HK-2 (cell line): Measurements from ENCODE around the gene GOLGA8O.
"Not testable (repeated sequence)": the region's sequence is repeated elsewhere in the genome, so short reads cannot be mapped to it uniquely, and the experiment has no call there.

ENCODE experiments used
- DNase-seq: peaks from one replicate; pipeline ENCODE4 v3.0.0-alpha.2; 2018; ENCODE audit not compliant: unreplicated experiment

GOLGA8O gene, protein sequence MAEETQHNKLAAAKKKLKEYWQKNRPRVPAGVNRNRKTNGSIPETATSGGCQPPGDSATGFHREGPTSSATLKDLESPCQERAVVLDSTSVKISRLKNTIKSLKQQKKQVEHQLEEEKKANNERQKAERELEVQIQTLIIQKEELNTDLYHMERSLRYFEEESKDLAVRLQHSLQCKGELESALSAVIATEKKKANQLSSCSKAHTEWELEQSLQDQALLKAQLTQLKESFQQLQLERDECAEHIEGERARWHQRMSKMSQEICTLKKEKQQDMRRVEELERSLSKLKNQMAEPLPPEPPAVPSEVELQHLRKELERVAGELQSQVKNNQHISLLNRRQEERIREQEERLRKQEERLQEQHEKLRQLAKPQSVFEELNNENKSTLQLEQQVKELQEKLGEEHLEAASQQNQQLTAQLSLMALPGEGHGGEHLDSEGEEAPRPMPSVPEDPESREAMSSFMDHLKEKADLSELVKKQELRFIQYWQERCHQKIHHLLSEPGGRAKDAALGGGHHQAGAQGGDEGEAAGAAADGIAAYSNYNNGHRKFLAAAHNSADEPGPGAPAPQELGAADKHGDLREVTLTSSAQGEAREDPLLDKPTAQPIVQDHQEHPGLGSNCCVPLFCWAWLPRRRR

GRCh38 chr15:32455534-32455933, at the start of gene GOLGA8O:
TSS of gene GOLGA8O (minus strand) at chr15:32455634. CDS start at chr15:32455536, 98 bp downstream.
- not testable (repeated sequence) for DNase-seq

DNA sequence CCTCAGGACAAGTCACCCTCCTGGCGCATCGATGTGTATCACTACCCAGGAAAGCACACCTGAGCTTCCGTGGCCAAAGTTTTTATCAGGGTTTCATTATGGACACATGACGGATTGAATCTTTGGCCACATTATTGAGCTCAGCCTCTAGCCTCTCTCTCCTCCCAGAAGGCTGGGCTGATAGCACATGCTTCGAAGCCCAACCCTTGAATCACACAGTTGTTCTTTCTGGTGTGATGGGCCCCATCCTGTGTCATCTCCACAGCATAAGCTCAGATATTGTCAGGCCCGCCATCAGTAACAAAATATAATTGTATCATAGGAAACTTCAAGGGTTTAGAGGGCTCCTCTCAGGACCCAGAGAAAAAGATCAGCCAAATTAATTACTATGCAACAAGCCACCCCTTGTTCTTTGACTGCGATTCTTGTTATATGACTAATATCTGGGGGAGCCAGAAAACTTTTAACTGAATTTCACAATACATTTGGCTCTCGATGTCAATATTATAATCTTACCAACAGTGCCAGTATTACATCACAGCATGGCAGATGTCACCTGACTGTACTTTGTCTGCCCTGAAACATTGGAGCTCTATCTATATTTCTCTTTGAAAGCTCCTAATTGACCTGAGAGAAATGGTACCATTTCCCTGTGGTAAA, 48.8 kb upstream of the GOLGA8O start:
- DNase-seq: not testable (repeated sequence)

DNA sequence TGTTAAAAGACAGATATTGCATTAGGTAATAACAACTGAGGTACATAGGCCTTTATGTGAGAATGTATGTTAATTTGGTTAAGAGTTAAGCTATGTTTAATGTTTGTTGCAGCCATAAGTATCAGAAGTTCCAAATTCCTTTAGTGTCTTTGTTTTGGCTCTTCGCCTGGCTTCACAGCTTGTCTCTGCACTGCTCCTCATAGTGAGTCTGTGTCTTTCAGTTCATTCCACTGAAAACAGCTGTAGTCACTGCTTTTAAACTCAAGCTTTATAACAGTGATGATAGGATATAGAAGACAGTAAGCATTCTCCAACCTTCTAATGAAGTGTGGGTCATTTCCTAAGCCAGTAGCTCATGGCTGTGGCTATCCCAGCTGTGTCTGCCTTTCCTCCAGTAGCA, 47.5 kb upstream of the GOLGA8O start:
- DNase-seq: not testable (repeated sequence)

GRCh38 chr15:32492768-32493167, 37.3 kb upstream of the GOLGA8O start:
- not testable (repeated sequence) for DNase-seq

GRCh38 chr15:32486474-32486873, 31.0 kb upstream of the GOLGA8O start:
- DNase-seq: not testable (repeated sequence)

- DNase-seq: not testable (repeated sequence)
Measured at GRCh38 chr15:32483377-32483776, 27.9 kb upstream of the GOLGA8O start.

DNA sequence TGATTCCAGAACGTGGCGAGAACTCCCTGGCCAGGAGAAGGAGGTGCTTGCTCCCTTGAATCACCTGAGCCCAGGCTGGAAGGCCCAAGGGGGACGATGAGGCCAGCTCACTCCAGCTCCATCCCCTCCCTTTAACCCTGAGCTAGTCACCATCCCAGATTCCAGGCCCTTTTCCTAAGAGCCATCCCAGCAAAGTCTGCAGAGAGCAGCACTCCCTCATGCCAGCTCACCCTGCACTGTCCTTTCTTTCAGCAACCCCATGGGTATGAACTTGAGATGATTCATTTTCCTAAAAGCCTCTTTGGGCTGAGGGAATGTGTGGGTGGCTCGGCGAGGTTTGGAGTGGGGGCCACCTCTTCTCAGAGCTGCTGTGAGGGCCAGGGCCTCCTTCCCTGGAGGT, 26.2 kb upstream of the GOLGA8O start:
- not testable (repeated sequence) for DNase-seq

DNA sequence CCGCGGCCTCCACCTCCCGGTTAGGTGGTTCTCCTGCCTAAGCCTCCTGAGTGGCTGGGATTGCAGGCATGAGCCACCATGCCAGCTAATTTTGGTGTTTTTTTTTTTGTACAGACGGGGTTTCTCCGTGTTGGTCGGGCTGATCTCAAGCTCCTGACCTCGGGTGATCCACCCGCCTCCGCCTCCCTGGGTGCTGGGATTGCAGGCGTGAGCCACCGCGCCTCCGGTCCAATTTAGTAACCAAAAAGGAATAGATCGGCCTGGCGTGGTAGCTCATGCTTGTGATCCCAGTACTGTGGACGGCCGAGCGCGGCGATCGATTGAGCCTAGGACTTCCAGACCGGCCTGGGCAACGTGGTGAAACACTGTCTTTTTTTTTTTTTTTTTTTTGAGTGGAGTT, 12.6 kb upstream of the GOLGA8O start:
- not testable (repeated sequence) for DNase-seq

GRCh38 chr15:32440445-32440977, 14.9 kb downstream of the GOLGA8O start:
- DNase-seq: not testable (repeated sequence)

DNA sequence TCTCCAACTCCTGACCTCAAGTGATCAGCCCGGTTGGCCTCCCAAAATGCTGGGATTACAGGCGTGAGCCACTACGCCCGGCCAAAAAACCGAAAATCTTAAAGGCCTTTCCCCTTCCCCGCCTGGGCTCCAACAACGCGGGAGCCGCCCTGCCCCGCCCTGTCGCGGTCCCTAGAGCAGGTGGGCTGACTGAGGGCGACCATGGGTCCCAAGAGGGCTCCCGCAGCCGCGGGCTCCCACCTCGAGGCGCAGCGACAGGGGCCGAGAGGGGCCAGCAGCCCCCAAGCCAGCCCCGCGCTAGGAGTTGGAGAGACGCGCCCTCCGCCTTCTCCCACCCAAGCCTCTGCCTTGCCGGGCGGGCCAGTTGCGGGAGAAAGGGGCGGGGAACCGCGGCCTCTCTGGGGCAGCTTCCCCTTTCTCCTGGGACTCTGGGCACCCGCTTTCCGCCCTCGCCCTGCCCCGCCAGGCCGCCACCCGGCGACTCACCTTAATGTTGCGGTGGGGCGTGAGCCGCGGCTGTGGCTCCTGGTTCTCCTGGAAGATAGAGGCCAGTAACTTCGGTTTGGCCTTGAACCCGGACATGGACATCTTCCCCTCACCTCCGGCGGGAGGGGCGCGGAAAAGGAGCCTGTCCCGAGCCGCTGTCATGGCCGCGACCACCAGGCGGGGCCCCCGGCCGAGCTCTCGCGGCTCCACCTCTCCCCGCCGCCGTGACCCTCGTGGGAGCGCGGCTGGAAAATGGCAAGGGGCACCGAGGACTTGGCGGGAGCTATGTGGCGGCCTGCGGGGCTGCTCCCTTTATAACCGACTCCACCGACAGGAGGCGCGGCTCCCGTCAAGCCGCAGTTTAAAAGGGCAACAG, 21.1 kb downstream of the GOLGA8O start:
- not testable (repeated sequence) for DNase-seq

DNA sequence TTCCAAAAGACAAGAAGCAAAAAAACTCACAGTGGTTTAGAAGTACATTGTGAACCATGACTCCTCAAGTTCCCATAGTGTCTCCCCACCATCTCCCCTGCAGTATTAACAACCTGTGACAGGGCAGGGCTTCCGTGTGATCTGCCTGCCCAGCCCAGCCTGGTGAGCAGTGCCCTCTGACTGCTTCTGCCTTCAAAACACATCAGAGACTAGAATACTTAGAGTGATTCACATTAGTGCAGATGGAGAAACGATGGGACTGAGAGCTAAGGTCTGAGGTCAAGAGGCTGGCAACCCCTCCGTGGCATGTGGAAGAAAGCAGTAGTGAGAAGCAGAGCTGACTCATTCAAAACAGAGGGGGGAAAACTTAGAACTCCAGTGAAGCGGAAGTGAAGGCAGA, 27.8 kb downstream of the GOLGA8O start:
- DNase-seq: not testable (repeated sequence)

DNA sequence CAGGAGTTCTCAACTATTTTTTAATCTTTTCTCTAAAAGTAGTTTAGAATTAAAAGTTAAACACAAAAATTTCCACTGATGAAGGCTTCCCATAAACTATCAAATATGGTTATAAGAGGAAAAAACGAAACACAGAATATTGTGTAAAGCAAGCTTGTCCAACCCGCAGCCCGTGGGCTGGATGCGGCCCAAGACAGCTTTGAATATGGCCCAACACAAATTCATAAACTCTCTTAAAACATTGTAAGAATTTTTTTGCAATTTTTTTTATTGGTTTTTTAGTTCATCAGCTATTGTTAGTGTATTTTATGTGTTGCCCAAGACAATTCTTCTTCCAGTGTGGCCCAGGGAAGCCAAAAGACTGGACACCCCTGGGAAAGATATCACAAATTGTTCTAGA, 28.9 kb downstream of the GOLGA8O start:
- DNase-seq: not testable (repeated sequence)

GRCh38 chr15:32407903-32408302, 47.5 kb downstream of the GOLGA8O start:
- DNase-seq: not testable (repeated sequence)

DNA sequence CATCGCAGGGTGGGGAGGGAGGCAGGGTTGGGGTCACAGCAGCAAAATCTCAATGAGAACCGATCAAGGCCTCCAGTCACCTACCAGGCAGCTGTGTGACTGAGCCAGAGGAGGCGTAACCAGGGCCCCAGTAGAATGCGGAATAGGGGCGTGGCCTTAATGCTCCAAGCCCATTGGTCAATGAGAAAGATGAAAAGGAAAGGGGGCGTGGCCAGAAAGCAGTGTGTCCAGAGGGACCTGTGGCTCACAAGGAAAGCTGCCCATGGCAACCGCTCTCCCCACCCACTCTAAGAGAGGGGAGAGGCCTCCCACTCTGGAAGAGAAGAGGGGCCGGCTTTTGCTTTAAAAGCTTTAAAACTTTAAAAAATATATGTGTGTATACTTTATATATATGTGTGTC, 52.2 kb downstream of the GOLGA8O start, which contains the start of gene GOLGA8K:
Gene GOLGA8K (minus strand): TSS at position 101 of the 400 bp plus-strand sequence. CDS start 98 bp downstream, at position 3.
- not testable (repeated sequence) for DNase-seq

- DNase-seq: not testable (repeated sequence)
Measured at GRCh38 chr15:32396522-32396921, 58.9 kb downstream of the GOLGA8O start.
